ENCODE results near the gene WDR36.

GRCh38 chr5:111138096-111138495, 45.9 kb downstream of the WDR36 start:
- TF ChIP-seq CTCF (IDR thresholded peaks at IDR 0.05) (no peak), POLR2A (IDR thresholded peaks at IDR 0.05) (no peak)

All from prostate gland (tissue), 2 donors.